Hematopoietic multipotent progenitor cell treated with erythropoietin and hydrocortisone succinate and interleukin-3 and kit ligand, for 15 days (in vitro differentiated cells): Measurements from ENCODE around the gene SP4.

Experiments
- DNase-seq: peaks from one replicate; pipeline ENCODE4 v3.0.0-alpha.2; 2015; ENCODE audit warnings: low spot score

Gene SP4

GRCh38 chr7:21427871-21428658, at the start of gene SP4:
SP4 (plus strand) TSS chr7:21428083; CDS start chr7:21428252, 169 bp downstream.
- peak; percentile 94 for DNase-seq

GRCh38 chr7:21383227-21384220, 44.4 kb upstream of the SP4 start:
- DNase-seq, result no peak

DNA sequence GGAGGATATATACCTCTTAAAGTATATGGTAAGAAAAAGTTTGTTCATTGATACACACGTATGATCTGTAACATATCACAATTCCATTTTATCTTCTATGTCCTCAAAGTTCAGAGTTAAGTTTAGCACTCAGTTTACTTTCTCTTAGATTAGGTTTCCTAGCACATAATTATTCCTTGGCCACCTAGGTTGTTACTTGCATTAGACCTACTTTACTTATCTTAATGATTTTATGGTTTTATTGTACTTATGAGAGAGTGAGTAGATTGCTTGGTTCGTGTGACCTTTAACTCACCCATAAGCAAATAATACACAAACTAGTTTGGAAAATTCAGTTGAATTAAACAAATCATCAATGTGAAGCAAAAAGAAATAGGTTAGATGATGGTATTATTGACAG, 33.9 kb upstream of the SP4 start:
- DNase-seq, result no peak

DNA sequence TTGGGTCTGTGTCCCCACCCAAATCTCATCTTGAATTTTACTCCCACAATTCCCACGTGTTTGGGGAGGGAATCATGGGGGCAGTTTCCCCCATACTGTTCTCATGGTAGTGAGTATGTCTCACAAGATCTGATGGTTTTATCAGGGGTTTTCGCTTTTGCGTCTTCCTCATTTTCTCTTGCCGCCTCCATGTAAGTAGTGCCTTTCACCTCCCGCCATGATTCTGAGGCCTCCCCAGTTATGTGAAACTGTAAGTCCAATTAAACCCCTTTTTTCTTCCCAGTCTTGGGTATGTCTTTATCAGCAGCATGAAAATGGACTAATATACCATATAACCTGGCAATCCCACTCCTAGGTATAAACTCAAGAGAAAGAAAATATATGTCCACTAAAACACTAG, 25.9 kb upstream of the SP4 start:
- no peak for DNase-seq

GRCh38 chr7:21407796-21408480, 19.9 kb upstream of the SP4 start:
- DNase-seq, result no peak

DNA sequence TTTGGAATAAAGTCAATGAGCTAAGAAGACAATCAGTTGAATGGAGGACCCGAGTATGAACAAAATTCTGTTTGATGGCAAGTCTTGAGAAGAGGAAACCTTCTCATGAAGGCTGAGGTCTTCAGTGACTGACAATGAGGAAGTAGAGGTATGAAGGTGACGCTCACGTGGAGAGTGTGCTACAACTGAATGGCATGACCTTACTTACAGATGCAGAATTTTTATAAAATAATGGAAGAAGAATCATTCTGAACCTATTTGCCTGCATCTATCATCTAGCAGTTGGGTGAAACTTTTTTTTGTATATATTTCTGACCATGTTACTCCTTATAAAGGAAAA, 19.4 kb upstream of the SP4 start:
- DNase-seq, result no peak

GRCh38 chr7:21412410-21412851, 15.5 kb upstream of the SP4 start:
- peak; percentile 37 for DNase-seq

DNA sequence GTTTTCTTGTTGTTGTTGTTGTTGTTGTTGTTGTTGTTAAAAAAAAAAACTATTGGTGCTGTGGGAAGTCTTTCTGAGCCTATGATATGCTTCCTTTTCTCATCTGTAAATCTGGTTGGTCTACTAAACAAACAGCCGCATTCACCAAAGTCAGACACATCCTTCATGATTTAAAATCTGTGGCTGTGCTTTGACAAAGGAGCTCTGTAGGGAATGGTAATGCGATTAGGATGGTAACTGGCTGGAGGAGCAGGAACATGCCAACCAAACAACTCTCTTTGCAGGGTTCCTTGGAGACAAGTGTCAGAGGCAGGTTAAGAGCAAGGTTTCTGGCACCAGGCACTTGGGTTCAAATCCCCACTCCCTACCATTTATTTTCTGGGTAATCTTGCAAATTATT, 14.9 kb upstream of the SP4 start:
- no peak for DNase-seq

DNA sequence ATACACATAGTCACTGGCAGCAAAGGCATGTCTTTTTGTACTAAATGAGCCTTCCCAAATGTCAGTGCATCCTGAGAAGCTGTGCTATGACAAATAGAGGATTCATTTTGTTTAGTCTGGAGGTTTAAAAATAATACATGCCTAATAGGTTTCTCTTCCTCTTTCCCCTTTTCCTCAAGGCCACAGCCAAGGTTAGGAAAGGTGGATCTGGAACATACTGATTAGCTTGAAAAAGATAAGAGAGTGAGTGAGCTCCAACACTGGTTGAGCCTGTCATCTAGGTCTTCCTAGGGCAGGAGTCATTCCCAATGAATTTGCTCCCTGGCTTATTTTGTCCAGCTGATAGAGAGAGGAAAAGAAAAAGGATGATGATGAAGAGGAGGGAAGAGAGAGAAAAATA, 14.4 kb upstream of the SP4 start:
- no peak for DNase-seq

- DNase-seq, result no peak
Measured at GRCh38 chr7:21414795-21415393, 13.0 kb upstream of the SP4 start.

DNA sequence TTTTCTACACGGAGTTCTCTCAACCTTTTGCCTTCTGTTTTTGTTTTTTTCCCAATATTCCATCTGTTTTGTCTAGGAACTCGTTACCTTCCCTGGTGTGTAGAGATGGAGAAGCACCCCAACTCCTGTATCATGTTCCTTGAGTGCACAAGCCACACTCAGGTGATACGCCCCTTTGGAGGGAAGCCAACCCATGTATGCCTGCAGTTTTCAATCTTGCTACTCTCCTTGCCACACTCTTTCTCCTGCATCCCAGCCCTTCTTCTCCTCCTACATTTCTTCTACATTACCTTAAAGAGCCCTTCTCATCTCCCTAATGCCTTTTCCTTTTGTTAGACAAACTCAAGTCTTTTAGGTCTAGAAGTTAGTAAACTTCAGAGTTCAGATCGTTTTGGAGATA, 10.2 kb upstream of the SP4 start:
- DNase-seq, result peak; percentile 57

GRCh38 chr7:21422751-21423150, 5.1 kb upstream of the SP4 start:
- peak; percentile 74 for DNase-seq

DNA sequence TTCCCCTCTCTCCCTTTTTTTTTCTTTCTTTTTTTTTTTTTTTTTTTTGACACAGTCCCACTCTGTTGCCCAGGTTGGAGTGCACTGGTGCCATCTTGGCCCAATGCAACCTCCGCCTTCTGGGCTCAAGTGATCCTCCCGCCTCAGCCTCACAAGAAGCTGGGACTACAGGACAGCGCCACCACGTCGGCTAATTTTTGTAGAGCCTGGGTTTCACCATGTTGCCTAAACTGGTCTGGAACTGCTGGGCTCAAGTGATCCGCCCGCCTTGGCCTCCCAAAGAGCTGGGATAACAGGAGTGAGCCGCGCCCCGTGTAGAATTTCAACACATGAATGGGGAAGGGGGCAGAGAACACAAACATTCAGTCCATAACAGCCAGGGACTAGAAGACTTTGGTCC, 2.6 kb upstream of the SP4 start:
- no peak for DNase-seq

GRCh38 chr7:21426286-21427181, 1.3 kb upstream of the SP4 start:
- DNase-seq, result no peak

DNA sequence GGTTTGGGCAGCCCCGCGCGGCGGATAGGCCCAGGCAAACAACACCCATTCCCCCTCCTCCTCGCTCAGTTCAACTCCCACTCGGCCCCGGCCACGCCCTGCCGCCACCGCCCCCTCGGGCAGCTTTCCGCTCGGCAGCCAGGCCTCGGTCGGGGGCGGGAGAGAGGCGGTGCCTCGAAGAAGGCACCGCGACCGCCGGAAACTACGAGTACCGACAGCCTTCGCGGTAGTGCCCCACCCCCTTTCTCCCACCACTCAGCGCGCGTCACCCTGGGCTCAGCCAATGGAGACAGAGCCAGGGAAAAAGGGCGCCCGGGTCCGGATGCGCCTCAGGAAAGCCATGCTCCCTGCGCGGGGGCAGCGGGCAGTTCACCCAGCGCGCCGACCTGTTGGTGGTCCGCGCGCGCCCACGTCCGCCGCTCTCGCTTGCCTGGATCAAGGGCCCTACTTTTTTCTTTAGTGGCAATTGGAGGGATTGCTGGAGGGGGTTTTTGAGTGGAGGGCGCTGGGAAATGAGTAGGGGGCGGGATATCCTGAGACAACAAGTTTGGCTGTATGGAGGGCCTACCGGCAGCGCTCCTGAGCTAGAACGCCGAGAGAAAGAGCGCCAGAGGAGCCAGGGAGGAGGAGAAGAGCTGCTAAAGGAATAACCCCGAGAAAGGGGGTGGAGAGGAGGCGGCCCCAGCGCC, 557 bp upstream of the SP4 start:
- DNase-seq, result peak; percentile 99

DNA sequence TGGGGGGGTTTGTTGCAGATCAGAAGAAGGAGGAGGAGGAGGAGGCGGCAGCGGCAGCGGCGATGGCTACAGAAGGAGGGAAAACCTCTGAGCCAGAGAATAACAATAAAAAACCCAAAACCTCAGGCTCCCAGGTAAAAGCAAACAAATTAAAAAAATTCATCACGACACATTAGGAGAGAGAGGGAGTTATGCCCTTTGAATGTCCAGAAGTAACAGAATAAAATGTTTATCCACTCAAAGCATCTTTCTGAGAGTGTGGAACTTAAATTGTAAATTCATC, 717 bp downstream of the SP4 start:
- DNase-seq, result no peak

- no peak for DNase-seq
Measured at GRCh38 chr7:21429021-21429420, 1.1 kb downstream of the SP4 start.

- DNase-seq, result peak; percentile 69
Measured at GRCh38 chr7:21429786-21430574, 2.1 kb downstream of the SP4 start.

GRCh38 chr7:21430575-21430954, 2.7 kb downstream of the SP4 start:
- DNase-seq, result no peak
